LHCN-M2 (cell line): ENCODE measurements around the gene HID1. TPM values are rescaled to one million over a fixed set of nuclear protein-coding genes. Genes with fewer than 3 reads are reported as not detected.

Experiments
- DNase-seq: peaks from one replicate; pipeline ENCODE4 v3.0.0-alpha.2; 2012; ENCODE audit warnings: low read depth
- total RNA-seq: library from RNA; depleted of rRNA; stranded (reverse); fragments of >200 nt; gene quantifications from 2 replicates; pipeline ENCODE4 v1.2.3, GENCODE V29; 2014

HID1 gene
- total RNA-seq, 1 experiment from 2014 or later, result not detected

DNA sequence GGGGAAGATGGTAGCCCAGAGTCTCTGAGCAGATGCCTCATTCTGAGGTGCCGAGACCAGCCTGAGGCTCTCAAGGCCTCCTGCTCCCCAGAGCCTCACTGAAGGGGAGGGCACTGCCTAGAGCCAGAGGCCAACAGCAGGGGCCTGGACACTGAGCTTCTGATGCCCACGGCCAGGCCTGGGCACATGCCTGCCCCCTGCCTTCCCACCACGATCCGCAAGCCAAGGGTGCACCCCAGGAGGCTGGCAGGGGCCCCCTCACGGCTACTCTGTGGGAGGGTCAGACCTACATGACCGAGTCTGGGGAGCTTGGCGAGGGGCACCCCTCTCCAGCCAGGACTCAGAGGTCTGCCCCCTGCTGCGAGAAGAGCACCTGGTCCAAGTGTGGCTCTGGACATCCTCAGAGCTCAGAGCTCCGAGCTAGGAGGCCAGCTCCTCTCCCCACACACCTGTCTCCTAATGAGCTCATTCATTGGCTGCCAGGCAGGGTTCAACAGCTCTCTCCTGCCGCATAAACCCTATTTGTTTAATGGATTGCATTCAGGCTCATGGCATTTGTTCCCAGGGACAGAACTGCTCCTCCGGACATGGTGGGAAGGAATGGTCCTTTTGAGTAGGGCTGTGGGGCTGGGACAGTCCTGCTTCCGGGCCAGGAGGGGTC lies 23.0 kb downstream of the HID1 start:
- no peak for DNase-seq

DNA sequence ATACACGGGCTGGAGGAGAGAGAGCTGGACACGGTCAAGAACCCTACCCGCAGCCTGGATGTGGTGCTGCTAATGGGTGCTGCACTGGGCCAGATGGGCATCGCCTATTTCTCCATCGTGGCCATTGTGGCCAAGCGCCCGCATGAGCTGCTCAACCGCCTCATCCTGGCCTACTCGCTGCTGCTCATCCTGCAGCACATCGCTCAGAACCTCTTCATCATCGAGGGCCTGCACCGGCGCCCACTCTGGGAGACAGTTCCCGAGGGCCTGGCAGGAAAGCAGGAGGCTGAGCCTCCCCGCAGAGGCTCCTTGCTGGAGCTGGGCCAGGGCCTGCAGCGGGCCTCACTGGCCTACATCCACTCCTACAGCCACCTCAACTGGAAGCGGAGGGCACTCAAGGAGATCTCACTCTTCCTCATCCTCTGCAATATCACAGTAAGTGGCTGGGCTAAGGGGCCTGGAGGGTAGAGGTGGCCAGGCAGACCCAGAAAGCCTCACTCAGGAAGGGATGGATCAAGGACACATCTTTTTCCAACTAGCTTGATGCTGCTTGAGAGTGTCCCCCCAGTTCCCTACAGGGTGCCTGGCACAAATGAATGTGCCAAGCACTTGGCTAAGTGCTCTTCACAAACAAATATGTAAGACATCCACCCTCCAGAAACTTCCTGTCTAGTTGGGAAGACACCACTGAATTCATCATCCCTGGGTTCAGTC lies 25.4 kb downstream of the HID1 start:
- DNase-seq, result no peak

- no peak for DNase-seq
Measured at GRCh38 chr17:74946641-74947040, 25.9 kb downstream of the HID1 start.

GRCh38 chr17:74945543-74945942 lies 27.0 kb downstream of the HID1 start:
- no peak for DNase-seq

GRCh38 chr17:74943808-74944522 lies 28.6 kb downstream of the HID1 start:
- DNase-seq, result no peak

GRCh38 chr17:74941128-74941725 lies 31.3 kb downstream of the HID1 start:
- no peak for DNase-seq

GRCh38 chr17:74939534-74939933 lies 33.0 kb downstream of the HID1 start:
- no peak for DNase-seq

DNA sequence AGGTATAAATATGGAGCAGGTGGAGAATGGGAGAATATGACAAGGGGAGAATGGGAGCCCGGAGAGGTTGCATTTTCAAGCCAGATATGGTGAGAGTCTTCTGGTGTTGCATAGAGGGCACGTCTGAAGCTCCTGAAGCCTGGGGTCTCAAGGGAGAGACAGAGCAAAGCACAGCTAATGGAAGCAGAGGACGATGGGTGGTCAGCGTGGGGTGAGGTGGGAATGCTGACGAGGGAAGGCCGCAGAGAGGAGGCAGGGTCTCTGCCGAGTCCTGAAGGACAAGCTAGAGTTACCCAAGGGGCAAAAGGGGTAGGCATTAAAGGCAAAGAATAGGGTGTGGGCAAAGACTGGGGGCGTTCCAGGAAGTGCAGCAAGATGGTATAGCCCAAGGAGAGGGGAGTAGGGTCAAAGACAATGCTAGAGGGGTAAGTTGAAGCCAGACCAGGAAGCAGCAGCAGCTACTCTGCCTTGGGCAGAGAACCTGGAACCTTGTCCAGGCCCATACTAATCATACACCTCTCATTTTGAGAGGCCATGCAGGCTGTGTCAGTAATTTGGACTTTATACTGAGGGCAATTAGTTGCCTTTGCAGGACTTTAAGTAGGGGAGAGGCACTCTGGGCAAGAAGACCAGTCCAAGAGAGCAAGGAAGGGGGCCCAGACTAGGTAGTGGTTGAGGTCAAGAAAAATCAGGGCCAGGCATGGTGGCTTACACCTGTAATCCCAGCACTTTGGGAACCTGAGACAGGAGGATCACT lies 34.2 kb downstream of the HID1 start:
- DNase-seq, result no peak

DNA sequence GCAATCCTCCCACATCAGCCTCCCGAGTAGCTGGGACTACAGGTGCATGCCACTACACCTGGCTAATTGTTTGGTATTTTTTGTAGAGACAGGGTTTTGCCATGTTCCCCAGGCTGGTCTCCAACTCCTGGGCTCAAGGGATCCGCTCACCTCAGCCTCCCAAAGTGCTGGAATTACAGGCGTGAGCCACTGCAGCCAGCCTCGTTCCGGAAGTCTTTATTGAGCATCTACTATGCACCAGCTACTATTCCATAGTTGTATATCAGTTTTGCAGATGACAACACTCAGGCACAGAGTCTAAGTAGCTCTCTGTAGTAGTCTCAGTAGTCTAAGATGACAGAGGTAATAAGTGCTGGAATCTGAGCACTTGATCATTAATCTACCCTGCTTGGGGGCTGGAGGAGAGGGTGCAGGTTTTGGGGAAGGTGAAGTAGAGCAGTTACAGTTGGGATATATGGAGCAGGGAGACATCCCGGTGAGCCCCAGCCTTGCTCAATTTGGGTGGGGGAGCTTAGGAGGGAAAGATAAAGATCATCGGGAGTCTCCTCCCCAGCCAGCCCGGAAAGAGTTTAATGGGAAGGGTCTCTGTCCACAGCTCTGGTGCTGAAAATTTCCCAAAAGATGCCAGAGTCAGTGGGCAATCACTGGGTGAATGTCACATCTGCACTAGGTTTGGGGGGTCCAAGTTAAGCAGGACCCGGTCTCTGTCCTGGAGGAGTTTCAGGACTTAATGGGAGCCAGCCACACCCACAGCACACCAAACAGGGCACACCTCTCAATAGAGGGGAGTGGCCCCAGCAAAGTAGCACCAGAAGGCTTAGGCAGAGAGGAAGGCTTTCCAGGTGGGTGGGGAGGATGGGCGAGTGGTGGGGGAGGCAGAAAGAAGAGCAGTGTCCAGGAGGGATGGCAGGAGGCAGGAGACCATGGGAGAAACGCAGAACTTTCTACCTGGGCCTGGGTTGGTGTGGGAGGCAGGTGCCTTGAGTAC lies 35.2 kb downstream of the HID1 start:
- DNase-seq, result no peak

DNA sequence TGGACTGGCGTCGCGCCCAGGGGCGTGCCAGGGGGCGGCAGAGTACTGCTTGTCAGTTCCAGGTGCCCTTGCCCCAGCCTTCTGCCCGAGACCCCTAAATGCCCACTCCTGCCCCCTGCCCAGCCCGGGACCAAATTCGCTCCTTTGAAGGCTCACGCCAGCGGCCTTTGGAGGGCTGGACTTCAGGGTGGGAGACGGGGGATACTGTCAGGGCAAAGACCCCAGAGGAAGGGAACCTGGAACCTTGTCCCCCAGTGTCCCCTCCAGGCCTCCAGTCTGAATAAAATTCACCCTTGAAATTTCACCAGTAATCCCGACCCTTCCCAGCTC lies 36.1 kb downstream of the HID1 start:
- no peak for DNase-seq

DNA sequence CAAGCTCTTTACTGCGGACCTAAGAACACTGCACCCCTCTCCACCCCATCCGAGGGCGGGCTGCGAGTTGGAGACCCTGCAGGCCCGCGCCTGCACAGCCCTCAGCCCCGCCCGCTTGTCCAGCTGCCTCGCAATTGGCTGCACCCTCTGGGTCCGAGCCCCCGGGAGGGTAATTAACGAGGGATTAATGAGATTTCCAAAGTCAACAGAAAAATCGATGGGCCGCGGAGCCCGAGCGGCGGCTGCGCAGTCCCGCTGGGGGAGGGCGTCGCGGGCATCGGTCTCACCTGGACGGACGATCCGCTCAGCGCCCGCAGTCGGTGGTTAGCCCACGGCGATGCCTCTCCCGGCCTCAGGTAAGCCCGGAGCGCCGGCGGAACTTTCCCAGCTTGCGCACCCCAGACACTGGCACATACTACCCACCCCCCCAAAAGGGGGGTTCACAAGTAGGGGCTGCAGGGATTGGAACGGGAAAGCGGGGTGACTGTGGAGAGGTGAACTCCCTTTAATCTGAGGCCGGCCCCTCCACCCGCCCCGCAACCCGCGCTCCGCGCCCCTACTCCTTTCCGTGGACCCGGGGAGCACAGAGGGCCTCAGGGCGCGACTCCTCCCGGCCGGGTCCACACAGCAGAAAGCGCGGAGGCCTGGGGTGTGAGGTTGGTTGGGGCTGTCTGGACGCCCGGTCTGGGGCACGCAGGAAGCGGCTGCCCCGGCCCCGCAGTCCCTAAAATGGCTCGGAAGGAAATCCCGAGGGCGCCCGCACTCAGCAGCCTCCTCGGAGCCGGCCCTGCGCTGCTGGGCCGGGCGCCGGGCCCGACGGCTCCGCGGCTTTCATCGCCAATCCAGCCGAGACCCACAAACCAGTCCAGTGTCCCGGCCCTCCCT lies 36.7 kb downstream of the HID1 start, which contains the start of gene OTOP3:
TSS of gene OTOP3 (plus strand) at position 314 of the 885 bp plus-strand sequence. CDS start at position 338, 24 bp downstream.
- DNase-seq, result no peak

DNA sequence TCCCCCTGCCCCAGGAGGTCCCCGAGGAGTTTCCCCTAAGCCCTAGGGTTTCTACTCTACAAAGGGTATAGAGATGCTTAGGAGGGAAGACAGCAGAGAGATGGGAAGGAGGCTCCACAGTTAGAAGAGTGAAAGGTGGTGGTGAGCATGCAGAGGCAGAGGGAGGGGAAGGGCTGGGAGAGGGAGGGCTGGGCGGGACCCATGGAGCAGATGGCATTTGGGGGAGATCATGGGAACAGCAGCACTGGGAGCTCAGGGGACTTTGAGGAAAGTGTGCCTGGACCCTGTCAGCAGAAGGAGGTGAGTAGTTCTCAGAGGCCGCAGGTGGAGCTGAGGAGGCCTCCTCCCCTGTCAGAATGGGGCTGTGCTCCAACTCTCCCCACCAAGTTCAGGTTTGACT lies 37.5 kb downstream of the HID1 start:
- no peak for DNase-seq

DNA sequence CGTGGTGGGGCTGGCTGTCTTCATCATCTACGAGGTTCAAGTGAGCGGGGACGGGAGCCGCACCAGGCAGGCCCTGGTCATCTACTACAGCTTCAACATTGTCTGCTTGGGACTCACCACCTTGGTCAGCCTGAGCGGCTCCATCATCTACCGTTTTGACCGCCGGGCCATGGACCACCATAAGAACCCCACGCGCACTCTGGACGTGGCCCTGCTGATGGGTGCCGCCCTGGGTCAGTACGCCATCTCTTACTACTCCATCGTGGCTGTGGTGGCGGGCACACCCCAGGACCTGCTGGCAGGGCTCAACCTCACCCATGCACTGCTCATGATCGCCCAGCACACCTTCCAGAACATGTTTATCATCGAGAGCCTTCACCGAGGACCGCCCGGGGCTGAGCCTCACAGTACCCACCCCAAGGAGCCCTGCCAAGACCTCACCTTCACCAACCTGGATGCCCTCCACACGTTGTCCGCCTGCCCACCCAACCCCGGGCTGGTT lies 42.0 kb downstream of the HID1 start:
- no peak for DNase-seq

- no peak for DNase-seq
Measured at GRCh38 chr17:74928786-74929185, 43.8 kb downstream of the HID1 start.

DNA sequence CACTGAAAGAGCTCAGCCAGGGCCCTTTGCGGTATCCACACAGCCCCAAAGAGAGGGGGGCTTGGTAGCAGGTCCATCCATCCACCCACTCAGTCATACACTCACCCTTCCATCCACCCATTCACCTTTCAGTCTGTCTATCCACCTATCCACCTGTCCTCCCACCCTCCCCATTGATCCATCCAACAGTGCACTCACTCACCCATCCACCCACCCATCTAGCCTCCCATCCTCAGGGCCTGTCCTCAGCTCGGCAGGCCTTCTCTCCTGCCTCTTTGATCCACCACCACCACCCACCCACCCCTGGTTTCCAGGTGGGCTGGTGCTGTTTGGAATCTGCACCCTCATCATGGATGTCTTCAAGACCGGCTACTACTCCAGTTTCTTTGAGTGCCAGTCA lies 47.3 kb downstream of the HID1 start:
- no peak for DNase-seq

GRCh38 chr17:74924250-74924948 lies 48.2 kb downstream of the HID1 start, which contains the start of gene OTOP2:
TSS of gene OTOP2 (plus strand) at chr17:74924273. CDS start at chr17:74924633, 360 bp downstream.
- no peak for DNase-seq

GRCh38 chr17:74923538-74924249 lies 48.9 kb downstream of the HID1 start:
- DNase-seq, result peak; percentile 13
